Measurements from ENCODE around the gene ZNF468. TPM values are rescaled to one million over a fixed set of nuclear protein-coding genes. Genes with fewer than 3 reads are reported as not detected.
A peak's percentile ranks its signal among the peaks of the same experiment; 100 is the strongest.
"Not testable (repeated sequence)": the region's sequence is repeated elsewhere in the genome, so short reads cannot be mapped to it uniquely, and the experiment has no call there.

The ZNF468 gene
- 10 to 100 TPM; 28.9 to 51.0 (median 37.3) TPM for polyA plus RNA-seq (ENCODE audit: insufficient read length in 4 of 4)

DNA sequence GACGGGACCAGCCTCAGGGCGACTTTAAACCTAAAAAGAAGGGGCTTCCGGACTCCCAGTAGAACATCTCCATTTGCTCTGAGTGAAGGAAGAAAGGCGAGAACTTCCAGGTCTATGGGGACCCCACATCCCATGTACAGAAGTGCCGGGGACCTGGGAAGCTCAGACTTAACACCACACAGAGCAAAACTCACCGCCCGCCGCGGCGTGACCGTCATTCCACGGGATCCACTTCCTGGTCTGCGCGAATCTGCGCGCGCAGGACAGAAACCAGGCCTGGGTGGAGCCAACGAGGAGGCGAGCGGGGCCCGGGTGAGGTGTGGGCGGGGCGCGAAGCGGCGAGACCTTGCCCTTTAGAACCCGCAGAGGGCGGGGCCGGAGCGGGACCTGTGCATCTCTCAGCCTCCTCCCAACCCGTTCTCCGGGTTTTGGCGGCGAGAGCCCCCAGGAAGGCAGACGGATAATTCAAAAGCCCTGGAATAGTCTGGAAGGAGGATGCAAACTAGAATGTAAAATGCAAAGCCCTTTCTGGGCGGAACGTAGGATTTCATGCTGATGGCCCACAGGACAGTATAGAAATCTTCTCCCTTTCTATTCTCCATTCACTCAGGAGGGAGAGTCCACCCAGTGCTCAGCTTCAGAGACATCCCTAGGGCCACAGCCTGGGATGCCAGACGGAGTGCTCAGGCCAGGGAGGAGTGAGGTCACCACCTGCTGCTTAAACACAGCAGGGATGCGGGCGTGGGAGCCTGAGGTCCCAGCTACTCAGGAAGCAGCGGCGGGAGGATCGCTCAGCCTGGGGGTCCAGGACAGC is at the start of gene ZNF468:
Gene ZNF468, minus strand, starts transcription at position 242 of the 814 bp plus-strand sequence. CDS start 3,347 bp downstream, outside the sequence.
- peak in 3 of 4 donors; percentile 23 to 44 (median 23) for DNase-seq (ENCODE audit: low read depth in 4 of 4, low spot score in 2 of 4)

DNA sequence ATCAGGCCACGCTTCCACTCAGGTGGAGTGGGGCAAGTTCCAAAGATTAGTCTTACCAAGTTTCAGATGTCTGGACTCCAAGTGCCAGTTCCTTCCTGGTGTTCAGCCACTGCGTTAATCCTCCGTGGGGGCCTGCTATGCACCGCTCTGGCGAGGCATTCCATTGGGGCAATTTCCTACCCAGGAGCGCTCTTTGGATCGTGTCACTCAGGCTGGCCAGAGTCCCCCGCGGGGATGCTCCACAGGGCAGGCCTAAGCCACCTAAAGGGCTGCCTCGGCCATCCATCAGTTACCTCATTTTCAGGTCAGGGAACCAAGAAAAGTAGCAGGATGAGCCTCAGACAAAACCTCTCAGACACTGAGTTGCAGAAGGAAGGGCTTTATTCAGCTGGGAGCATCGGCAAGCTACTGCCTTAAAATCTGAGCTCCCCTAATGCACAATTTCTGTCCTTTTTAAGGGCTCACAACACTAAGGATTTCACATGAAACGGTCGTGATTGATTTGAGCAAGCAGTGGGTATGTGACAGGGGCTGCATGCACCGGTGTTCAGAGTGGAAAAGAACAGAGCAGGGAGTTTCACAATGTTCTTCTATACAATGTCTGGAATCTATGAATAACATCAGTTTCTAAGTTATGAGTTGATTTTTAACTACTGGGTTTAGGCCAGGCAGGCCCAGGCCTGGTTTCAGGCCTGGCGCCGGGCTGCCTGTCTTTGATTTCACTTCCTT is 46.8 kb upstream of the ZNF468 start:
- DNase-seq (ENCODE audit: low read depth in 4 of 4, low spot score in 2 of 4), result not testable (repeated sequence)

DNA sequence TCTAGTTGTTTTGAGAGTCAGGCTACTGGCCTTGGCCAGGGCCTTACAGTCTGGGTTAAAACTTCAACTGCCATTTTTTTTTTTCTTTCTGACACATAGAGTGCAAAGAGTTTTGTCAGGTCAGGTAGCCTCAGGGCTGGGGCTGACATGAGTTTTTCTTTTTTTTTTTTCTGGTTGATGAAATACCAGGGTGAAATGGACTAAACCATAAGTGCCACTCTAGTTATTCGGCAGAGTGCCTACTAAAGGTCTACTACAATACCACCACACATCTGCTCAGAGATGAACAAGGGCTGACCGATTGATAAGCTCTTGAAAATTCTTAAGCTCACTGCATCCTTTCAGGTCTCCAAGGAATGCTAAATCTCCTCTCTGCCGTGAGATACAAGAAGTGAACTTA is 44.4 kb upstream of the ZNF468 start:
- no peak for DNase-seq (ENCODE audit: low read depth in 4 of 4, low spot score in 2 of 4)

DNA sequence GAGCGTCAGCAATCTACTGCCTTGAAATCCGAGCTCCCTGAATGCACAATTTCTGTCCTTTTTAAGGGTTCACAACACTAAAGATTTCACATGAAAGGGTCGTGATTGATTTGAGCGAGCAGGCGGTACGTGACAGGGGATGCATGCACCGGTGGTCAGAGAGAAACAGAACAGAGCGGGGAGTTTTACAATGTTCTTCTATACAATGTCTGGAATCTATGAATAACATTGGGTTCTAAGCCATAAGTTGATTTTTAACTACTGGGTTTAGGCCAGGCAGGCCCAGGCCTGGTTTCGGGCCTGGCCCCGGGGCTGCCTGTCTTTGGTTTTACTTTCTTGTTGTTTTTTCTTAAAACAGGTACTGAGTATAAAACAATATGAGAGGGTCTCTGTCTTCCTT is 41.2 kb upstream of the ZNF468 start:
- DNase-seq (ENCODE audit: low read depth in 4 of 4, low spot score in 2 of 4), result not testable (repeated sequence)

DNA sequence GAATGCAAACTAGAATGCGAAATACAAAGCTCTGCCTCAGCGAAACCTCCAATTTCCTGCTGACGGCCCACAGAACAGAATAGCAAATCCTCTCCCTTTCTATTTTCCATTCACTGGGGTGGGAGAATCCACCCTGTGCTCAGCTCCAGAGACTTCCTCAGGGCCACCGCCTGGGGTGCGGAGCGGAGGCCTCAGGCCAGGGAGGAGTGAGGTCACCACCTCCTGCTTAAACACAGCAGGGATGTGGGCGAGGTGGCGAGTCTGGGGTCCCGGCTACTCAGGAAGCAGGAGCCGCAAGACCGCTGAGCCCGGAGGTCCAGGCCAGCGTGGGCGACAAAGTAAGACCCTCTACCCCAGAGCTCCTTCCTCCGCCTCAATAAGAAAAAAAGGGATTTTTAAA is 40.7 kb upstream of the ZNF468 start:
- DNase-seq (ENCODE audit: low read depth in 4 of 4, low spot score in 2 of 4), result no peak

DNA sequence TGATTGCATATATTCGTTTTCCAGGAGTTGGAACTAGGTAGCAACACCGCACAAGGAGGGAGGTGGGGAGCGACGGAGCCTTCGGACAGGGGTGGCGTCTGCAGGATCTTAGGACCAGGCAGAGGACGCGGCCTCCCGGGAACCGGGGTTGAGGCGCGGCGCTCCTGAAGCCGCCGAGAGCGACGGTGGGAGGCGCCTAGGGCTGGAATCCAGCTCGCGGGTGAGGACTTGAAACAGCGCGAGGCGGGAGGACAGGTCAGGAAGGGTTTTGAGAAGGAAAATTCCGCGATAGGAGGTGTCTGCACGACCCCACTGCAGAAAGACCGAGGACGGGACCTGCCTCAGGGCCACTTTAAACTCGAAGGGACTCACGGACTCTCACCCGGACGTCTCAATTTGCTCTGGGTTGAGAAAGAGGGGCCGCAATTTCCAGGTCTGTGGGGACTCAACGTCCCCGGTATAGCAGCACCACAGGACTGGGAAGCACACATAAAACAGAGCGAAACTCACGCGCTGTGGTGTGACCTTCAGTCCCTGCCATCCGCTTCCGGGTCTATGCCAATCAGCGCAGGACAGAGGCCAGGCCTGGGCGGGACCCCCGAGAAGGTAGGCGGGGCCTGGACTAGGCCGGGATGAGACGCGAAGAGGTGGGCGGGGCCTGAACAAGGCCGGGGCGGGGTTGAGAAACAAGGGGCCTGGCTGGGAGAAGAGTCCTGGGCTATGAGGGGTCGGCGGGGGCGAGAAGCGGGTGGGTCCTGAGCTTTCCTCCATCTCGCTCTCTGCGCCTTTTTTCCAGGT is 39.9 kb upstream of the ZNF468 start, which contains the start of gene ZNF320:
Gene ZNF320, minus strand, starts transcription at position 498 of the 798 bp plus-strand sequence. CDS start 7,380 bp downstream, outside the sequence.
- peak; percentile 79 to 93 (median 86) for DNase-seq (ENCODE audit: low read depth in 4 of 4, low spot score in 2 of 4)

DNA sequence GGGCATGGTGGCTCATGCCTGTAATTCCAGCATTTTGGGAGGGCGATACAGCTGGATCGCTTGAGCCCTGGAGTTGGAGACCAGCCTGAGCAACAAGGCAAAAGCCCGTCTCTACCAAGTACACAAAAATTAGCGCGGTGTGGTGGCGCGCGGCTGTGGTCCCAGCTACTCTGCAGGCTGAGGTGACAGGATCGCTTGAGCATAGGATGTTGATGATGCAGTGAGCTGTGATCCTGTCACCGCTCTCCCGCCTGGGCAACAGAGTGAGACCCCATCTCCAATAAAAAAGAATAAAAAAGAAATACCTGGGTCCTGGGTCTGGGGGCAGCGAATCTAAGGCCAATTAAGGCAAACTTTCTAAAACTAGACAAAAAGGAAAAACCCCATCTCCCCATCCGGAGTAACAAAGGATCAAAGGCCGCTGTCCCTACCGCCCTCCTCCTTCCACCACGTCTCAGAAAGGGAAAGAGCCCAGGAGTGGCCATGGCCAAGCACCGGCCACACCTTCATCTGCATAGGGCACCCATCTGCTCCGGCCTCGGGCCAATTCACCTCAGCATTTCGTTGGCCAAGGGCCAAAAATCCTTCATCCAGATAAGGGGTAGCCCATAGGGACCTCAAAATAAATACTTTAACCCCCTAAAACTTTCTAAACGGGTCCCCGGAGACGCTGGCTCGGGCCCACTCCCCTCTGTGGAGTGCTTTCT is 39.2 kb upstream of the ZNF468 start:
- DNase-seq (ENCODE audit: low read depth in 4 of 4, low spot score in 2 of 4), result peak; percentile 7 to 20 (median 16)

DNA sequence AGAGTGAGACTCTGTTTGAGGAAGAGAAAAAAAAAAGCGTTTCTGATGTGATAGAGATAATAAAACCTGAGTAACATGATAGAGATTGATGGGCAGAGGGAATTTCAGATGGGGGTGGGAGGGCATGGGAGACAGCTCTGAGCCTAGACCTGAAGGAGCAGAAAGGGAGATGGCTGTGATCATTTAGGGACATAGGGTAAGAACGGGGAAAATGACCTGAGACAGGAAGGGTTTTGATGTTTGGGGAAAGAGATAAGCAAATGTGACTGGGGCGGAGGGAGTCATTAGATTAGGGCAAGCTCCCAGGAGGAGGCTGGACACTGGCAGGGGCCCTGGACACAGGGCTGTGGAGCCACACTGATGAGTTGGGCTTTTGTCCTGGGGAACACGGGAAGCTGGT is 33.9 kb upstream of the ZNF468 start:
- no peak for DNase-seq (ENCODE audit: low read depth in 4 of 4, low spot score in 2 of 4)

DNA sequence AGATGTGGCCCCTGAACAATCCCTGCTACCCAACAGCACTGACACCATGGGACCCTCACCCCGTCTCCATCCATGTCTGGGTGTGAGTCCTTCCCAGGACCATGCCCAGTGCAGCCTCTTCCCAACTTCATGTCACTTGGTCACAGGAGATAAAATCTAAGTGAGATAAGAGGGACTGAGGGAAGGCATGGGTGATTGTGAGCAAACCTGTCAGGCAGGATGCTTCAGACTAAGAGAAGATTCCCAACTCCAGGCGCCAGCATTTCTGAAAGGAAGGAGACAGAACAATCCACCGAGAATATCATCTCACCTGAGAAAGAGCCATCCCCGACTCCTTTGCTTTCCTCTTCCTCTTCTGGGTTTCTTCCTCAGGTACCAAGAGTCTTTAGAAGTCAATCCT is 32.5 kb upstream of the ZNF468 start:
- DNase-seq (ENCODE audit: low read depth in 4 of 4, low spot score in 2 of 4), result no peak

DNA sequence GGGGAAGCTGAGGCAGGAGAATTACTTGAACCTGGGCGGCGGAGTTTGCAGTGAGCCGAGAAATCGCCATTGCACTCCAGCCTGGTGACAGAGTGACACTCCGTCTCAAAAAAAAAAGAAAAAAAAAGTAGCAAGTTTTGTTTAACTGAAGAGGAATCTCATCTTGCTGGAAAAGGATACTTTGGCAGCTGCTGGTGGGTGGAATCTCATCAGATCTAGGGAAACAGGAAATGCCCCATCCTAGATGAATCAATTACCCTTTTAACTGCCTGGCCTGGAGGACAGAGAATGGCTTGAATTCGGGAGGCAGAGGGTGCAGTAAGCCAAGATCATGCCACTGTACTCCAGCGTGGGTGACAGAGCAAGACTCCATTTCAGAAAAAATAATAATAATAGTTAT is 31.7 kb upstream of the ZNF468 start:
- no peak for DNase-seq (ENCODE audit: low read depth in 4 of 4, low spot score in 2 of 4)

DNA sequence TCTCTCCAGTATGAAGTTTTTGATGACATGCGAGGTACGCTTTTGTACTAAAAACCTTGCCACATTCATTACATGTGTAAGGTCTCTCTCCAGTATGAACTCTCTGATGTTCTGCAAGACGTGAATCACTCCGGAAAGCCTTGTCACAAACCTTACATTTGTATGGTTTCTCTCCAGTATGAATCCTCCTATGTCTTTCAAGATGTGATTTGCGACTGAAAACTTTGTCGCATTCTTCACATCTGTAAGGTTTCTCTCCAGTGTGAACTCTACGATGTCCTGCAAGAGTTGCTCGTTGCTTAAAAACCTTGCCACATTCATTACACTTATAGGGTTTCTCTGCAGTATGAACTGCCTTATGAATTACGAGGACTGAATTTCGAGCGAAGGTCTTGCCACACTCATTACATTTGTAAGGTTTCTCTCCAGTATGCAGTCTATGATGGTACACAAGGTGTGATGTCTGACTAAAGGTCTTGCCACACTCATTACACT is 23.5 kb upstream of the ZNF468 start:
- DNase-seq (ENCODE audit: low read depth in 4 of 4, low spot score in 2 of 4), result no peak

DNA sequence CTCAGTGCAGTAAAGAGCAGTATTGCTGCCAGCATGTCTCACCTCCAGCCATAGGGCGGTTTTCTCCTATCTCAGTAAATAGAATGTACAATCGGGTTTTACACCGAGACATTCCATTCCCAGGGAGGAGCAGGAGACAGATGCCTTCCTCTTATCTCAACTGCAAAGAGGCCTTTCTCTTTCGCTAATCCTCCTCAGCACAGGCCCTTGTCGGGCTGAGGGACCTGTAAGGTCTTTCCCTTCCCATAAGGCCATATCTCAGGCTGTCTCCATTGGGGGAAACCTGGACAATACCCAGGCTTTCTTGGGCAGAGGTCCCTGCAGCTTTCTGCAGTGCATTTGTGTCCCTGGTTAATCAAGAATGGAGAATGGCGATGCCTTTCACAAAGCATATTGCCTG is 15.6 kb upstream of the ZNF468 start:
- not testable (repeated sequence) for DNase-seq (ENCODE audit: low read depth in 4 of 4, low spot score in 2 of 4)

DNA sequence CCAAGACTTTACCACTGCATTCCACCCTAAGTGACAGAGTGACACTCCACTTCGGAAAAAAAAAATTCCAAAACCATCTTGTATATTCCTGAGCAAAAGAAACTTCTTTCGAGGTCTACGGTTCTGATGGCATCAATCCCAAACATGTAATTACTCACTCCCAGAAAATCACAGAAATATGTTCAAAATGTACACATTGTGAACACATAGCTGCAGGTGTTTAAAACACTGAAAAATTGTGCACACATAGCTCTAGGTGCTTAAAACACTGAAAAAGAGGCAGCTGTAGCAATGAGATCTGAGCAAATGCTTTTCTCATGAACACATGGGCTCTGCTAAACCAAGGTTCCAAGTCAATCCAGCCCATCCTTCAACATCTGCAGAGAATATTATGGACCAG is 14.0 kb upstream of the ZNF468 start:
- no peak for DNase-seq (ENCODE audit: low read depth in 4 of 4, low spot score in 2 of 4)

DNA sequence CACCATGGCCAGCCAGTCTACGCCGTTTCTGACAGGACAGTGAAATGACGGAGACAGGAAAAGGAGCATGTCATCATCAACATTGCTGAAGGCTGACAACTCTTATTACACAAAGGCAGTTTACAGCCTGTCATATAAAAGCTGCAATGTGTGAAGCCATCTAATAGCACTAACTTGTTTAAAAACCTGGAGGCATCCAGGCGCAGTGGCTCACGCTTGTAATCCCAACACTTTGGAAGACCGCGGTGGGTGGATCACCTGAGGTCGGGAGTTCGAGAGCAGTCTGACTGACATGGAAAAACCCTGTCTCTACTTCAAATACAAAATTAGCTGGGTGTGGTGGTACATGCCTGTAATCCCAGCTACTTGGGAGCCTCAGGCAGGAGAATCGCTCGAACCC is 10.6 kb upstream of the ZNF468 start:
- not testable (repeated sequence) for DNase-seq (ENCODE audit: low read depth in 4 of 4, low spot score in 2 of 4)

DNA sequence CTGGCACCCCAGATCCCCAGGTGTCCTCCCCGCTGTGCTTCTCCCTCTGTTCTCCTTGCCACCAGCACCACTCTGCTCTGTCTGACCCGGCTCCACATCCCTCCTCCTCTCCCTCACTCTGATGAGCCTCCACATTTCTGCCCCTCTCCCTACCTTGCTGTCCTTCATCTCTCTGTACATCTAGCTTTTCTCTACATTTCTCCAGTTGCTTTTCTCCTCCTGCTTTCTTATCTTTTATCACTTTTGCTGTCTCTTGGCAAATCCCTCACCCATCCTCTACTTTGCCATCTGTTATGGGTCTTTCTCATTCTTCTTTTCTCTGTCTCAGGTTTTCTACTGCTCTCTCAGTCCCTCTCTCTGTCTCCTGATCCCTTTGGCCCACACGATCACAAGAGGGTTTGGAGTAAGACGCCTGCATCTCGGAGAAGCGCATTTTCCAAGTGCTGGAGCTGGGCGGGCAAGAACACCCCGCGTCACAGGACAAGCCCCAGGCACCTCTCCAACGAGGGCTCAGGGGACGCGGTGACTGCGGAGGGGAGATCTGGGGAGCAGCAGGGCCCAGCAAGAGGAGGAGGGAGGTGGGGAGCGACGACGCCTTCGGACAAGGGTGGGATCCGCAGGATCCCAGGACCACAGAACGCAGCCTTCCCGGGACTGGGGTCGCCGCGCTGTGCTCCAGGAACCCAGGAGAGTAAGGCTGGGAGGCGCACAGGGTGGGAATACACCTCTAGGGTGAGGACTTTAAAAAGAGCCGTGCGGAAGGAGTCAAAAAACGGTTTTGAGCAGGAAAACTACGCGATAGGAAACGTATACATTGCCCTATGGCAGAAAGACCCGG is 660 bp downstream of the ZNF468 start:
- DNase-seq (ENCODE audit: low read depth in 4 of 4, low spot score in 2 of 4), result not testable (repeated sequence)

DNA sequence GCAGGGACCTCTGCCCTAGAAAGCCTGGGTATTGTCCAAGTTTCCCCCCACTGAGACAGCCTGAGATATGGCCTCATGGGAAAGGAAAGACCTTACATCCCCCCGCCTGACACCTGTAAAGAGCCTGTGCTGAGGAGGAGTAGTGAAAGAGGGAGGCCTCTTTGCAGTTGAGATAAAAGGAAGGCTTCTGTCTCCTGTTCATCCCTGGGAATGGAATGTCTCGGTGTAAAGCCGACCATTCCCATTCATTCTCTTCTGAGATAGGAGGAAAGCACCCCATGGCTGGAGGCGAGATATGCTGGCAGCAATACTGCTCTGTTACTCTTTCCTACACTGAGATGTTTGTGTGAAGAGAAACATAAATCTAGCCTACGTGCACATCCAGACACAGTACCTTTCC is 10.1 kb downstream of the ZNF468 start:
- DNase-seq (ENCODE audit: low read depth in 4 of 4, low spot score in 2 of 4), result not testable (repeated sequence)

DNA sequence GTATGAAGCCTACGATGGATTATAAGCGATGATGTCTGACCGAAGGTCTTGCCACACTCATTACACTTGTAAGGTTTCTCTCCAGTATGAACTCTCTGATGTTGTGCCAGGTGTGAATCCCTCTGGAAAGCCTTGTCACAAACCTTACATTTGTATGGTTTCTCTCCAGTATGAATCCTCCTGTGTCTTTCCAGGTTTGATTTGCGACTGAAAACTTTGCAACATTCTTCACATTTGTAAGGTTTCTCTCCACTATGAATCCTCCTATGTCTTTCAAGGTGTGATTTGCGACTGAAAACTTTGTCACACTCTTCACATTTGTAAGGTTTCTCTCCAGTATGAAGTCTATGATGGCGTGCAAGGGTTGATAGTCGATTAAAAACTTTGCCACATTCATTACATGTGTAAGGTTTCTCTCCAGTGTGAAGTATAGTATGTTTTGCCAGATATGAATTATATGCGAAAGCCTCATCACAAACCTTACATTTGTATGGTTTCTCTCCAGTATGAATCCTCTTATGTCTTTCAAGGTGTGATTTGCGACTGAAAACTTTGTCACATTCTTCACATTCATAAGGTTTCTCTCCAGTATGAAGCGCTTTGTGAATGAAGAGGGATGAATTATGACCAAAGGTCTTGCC is 16.5 kb downstream of the ZNF468 start:
- DNase-seq (ENCODE audit: low read depth in 4 of 4, low spot score in 2 of 4), result not testable (repeated sequence)

DNA sequence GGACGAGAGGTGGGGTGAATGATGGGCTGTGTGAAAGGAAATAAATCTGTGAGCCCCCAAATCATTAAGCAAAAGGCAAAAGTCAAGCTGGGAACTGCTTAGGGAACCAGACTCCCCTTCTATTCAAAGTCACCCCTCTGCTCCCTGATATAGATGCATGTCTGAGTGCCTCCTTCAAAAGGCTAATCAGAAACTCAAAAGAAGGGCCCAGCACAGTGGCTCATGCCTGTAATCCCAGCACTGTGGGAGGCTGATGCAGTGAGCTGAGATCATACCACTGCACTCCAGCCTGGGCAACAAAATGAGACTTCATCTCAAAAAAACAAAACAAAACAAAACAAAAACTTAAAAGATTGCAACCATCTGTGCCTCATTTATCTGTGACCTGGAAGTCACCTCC is 23.1 kb downstream of the ZNF468 start:
- DNase-seq (ENCODE audit: low read depth in 4 of 4, low spot score in 2 of 4), result not testable (repeated sequence)

DNA sequence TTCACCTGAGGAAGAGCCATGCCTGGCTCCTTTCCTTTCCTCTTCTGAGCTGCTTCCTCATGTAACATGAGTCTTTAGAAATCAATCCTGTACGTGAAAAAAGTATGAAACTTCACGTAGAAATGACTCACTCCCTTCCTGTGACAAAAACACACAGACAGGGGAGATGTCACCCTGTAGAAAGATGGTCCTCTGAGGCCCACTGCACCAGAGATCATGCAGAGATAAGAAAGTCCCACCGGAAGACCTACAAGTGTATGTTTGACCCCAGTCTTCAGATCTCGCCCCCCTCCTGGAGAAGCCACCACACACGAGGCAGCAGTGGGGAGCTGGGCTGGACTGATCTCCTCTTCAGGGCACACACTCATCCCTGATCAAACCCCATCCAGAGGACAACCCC is 23.9 kb downstream of the ZNF468 start:
- DNase-seq (ENCODE audit: low read depth in 4 of 4, low spot score in 2 of 4), result not testable (repeated sequence)
